Activated CD4-positive, alpha-beta T cell treated with anti-CD3 and anti-CD28 coated beads for 48 hours (primary cell): ENCODE measurements around the gene CDYL.
A peak's percentile ranks its signal among the peaks of the same experiment; 100 is the strongest.

Source experiments
- DNase-seq: peaks from one replicate; pipeline ENCODE4 v3.0.0-alpha.2; 2020

The CDYL gene, protein sequence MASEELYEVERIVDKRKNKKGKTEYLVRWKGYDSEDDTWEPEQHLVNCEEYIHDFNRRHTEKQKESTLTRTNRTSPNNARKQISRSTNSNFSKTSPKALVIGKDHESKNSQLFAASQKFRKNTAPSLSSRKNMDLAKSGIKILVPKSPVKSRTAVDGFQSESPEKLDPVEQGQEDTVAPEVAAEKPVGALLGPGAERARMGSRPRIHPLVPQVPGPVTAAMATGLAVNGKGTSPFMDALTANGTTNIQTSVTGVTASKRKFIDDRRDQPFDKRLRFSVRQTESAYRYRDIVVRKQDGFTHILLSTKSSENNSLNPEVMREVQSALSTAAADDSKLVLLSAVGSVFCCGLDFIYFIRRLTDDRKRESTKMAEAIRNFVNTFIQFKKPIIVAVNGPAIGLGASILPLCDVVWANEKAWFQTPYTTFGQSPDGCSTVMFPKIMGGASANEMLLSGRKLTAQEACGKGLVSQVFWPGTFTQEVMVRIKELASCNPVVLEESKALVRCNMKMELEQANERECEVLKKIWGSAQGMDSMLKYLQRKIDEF

DNA sequence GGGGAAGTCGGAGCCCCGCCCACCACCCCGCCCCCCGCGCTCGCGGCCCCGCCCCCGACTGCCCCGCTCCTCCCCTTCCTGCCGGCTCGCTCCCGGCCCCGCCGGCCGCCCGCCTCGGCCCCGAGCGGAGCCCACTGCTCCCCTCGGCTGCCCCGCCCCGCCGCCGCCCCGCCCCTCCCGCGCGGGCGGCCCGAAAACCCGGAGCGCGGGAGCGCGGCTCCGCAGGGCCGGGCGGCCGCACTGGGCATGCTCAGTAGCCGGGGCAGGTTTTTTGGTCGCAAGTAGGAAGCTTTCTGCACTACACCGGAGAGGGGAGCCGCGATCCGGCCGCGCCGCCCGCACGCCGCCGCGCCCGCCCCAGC is at the start of gene CDYL:
CDYL (plus strand) TSS at position 274 of the 362 bp plus-strand sequence. CDS start 380 bp downstream, outside the sequence.
- peak; percentile 90 for DNase-seq

- DNase-seq, result no peak
Measured at GRCh38 chr6:4726645-4727044, 49.6 kb upstream of the CDYL start.

DNA sequence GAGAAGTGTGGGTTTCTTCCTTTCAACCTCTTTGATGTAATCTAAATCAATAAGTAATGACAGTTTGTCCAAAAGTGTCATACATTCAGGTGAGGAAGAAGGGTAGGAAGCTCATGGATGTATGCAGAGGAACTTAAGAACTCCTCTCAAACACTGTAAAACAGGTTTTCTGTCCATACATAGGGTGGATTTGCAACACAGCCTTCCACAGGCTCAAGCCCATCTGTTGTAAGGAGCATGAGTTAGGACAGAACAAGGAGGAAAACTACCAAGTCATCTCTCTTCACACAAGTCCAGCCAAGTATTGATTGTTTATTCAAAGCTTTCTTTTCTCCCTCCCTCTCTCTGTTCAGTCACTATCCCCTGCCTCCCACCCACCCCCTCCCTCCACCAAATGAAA is 49.0 kb upstream of the CDYL start:
- no peak for DNase-seq

- peak; percentile 33 for DNase-seq
Measured at GRCh38 chr6:4727671-4728435, 48.4 kb upstream of the CDYL start.

GRCh38 chr6:4728436-4728769 is 47.8 kb upstream of the CDYL start:
- DNase-seq, result no peak

DNA sequence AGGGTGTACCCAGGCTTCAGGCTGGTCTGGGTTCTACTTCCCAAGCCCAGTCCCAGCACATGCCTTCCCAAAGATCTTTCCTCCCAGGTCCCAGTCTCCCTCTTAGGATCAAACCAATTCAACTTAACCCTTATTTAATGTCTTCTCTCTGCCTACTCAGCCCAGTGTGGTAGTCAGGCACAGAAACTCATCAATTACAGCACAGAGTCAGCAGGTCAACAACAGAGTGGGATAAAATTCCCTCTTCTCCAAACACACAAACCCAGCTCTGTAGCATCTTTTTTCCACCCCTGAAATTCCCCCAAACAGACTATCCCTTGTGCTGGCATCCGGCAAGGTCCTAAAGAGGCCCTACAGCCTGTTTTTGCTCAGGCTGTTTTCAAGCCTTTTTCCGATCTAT is 47.3 kb upstream of the CDYL start:
- DNase-seq, result no peak

DNA sequence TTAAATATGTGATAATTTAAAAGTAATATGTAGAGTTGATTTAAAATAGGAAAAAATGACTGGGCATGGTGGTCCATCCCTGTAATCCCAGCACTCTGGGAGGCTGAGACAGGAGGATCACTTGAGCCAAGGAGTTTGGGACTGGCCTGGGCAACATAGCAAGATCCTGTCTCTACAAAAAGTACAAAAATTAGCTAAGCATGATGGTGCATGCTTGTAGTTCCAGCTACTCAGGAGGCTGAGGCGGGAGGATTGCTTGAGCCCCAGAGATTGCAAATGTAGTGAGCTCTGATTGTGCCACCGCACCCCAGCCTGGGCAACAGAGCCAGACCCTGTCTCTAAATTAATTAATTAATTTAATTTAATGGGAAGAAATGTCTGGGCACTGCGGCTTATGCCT is 44.2 kb upstream of the CDYL start:
- no peak for DNase-seq

DNA sequence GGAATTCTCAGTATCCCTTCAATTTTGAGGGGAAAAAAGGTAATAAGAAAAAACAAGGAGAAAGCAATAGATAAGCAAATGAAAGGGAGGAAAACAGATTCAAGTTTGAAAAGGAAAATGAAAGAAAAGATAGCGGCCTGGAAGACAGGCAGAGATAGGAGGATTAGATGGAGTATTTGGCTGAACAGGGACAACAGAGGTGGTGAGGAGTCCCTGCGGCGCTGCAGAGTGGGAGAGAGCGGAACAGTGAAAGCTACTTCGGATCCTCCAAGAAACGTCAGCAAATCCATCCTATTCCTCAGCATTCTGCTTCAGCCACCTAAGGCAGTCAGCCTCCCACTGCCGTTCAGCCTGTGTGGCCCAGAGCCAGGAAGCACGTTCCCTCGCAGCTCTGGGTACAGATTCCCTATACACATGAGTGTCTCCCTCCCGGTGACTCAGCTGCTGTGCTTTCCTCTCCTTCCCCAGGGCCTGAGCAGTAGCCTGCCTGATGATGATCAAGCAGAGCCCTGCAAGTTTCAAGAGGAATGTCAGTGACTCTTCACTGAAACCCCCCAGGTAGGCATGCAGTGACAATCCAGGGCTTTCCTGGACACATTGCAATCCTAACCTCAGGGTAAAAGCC is 43.4 kb upstream of the CDYL start:
- no peak for DNase-seq

GRCh38 chr6:4736371-4736873 is 39.8 kb upstream of the CDYL start:
- no peak for DNase-seq

GRCh38 chr6:4740032-4740431 is 36.2 kb upstream of the CDYL start:
- DNase-seq, result no peak

DNA sequence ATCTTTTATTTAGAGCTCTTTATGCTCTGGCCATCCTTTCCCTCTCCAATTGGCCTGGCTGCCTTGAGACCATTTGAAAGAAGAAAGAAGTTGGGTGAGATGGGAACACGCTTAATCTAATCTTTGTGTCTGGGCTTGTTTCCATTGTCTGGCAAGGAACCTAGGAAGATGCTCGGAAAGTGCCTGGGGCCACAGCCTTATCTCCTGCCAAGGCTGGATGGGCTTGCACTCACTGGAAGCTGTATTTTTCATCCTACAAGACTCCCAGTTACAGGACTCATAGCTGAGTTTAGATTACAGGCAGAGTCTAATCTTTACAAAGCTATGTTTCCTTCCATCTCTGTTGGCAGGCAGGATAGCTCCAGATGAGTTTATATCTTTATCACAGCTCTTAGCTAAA is 33.1 kb upstream of the CDYL start:
- DNase-seq, result no peak

GRCh38 chr6:4743926-4744325 is 32.3 kb upstream of the CDYL start:
- DNase-seq, result no peak

DNA sequence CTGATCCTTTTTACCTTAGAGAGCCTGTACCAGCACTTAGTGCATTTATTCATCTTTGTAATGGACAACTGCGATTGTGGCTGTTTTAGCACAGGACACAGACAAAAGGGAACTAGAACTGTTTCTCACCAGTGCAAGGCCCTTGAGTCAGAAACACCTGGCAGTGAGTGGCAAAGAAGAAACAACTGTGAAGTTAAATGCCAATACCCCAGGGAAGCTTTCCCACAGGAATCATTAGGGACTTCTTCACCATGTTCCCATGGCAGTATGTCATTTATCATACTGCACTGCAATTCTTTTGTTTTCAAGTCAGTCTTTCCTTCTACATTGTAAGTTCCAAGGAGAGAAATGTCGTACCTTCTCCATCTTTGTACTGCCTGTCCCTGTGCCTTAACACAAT is 28.6 kb upstream of the CDYL start:
- DNase-seq, result no peak

DNA sequence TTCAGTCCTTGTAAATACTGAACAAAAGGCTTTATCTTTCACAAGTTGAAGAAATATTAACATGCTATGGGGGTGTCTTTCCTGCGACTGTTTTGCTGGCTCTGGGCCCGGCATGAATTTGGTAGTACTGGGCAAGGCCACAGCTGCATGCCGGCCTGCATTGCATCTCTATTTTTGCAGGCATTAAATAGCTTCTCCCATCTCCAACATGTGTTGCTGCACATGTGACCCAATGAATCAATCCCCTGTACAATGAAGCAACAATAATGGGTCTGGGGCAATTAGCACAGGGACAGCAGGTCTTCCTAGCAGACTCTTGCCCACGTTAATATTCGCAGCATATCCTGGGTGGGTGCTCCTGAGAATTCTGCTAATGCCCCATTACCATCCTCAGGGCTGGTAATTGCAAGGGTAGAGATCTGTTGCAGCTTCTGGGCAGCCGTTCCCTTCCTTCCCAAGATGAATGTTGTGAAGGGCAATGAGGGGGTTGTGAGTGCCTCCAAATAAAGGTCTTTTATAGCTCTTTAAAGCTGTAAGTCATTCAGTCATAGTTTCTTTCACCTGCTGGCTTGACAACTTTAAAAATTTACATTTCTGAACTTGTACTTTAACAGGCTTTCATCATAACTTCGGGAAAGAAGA is 24.3 kb upstream of the CDYL start:
- no peak for DNase-seq

- DNase-seq, result no peak
Measured at GRCh38 chr6:4756247-4756646, 20.0 kb upstream of the CDYL start.

GRCh38 chr6:4759997-4760396 is 16.2 kb upstream of the CDYL start:
- DNase-seq, result no peak

DNA sequence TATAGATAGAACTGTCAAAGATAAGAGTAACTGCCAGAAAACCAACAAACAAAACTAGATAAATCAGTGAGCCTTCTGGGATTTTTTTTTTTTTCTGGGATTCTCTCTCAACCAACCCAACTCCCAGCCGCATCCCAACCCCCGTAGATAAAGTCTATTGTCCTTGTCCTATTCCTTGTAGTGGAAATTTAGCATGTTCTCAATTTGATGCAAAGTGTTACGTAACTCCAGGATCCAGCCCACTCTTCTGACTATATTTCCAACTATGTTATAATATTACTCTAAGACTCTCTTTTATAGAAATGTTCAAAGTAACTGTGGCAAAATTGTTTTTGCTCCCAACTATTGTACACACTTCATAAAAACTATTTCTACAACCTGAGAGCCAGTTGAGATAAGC is 15.4 kb upstream of the CDYL start:
- DNase-seq, result no peak

DNA sequence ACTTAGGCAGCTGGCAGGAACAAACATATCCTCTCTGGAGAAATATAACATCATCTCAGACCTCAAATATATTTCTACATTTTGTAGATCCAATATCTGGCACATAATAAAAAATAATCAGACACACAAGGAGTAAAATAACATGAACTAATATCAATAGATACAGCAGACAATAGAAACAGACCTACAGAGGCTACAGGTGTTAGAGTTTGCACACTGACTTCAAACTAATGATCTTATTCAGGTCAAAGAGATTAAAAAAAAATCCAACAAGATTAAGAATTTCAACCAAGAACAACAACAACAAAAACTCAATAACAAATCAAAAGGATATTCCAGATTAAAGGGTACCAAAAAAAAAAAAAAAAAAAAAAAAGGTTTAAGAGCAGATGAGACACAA is 13.9 kb upstream of the CDYL start:
- DNase-seq, result no peak

- no peak for DNase-seq
Measured at GRCh38 chr6:4763921-4764320, 12.3 kb upstream of the CDYL start.

- no peak for DNase-seq
Measured at GRCh38 chr6:4768815-4769214, 7.4 kb upstream of the CDYL start.

DNA sequence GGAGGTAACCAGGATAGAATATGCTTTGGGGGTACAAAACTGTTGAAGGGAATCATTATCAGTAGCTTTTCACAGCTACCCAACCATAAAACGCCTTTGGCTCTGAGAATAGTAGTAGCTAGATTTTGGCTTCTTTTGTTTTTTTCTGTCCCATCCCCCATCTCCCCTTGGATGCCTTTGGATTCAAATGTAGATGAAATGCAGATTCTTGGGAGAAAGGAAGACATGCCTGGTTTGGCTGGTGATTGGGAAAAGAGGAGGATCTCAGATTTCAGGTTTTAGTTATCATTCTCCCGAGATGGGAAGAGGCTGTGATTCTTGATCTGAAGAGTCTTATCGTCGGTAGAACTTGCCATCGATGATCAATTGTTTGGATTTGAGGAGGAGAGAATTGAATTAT is 3.5 kb upstream of the CDYL start:
- no peak for DNase-seq

DNA sequence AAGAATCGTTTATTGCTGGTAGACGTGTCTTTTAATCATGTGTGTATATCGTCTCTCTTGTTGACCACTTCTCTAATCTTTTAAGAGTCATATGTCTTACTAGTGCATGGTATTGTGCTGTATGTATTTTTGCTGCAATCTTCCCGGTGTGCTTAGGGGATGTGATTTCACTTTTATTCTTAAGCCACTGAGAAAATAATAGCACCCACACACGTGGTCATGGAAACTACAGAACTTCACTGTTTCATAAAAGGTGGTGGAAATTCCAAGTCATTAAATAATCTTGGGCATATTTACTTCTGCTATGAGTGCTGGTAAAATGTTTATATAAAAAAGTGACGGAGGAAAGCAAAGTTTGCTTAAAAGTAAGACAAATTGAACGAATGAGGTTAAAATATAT is 3.0 kb upstream of the CDYL start:
- no peak for DNase-seq

DNA sequence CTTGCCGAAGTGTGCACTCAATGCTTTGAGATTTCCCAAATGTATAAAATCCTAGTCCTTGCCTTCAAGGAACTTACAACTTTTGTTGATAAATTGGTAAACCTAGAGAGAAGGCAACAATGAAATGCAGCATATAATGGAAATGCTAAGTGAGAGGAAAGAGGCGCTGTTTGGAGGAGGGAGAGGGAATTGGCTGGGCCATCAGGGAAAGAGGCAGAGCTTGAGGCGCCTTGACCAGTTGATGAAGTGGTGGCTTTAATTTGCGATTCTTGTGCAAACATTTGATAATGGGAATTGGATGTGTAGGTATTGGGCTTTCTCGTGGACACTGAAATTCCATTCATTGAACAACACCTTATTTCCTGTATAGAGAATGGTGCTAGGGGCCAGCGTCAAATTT is 1.9 kb upstream of the CDYL start:
- no peak for DNase-seq
